Inflammatory macrophage (primary cell): Measurements from ENCODE around the gene PRPF6.

ENCODE experiments used
- DNase-seq, 2 donors: peaks; one replicate each; pipeline ENCODE4 v3.0.0-alpha.2; 2020 to 2022

The PRPF6 gene

GRCh38 chr20:64036346-64037198, 55.6 kb downstream of the PRPF6 start:
- no peak for DNase-seq

DNA sequence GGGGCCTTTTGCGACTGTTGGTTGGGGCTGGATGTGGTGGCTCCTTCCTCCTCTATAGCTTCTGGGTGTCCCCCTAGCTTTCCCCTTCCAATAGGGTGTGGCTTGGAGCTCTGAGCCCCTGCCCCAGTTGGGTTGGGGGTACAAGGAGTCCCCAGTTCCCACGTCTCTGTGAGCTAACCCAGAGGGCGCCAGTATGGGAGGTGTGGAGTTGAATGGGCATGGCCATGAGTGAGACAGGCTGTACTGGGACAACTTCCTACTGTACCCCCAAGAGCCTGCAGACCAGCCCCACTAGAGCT, 56.2 kb downstream of the PRPF6 start:
- DNase-seq, result no peak

DNA sequence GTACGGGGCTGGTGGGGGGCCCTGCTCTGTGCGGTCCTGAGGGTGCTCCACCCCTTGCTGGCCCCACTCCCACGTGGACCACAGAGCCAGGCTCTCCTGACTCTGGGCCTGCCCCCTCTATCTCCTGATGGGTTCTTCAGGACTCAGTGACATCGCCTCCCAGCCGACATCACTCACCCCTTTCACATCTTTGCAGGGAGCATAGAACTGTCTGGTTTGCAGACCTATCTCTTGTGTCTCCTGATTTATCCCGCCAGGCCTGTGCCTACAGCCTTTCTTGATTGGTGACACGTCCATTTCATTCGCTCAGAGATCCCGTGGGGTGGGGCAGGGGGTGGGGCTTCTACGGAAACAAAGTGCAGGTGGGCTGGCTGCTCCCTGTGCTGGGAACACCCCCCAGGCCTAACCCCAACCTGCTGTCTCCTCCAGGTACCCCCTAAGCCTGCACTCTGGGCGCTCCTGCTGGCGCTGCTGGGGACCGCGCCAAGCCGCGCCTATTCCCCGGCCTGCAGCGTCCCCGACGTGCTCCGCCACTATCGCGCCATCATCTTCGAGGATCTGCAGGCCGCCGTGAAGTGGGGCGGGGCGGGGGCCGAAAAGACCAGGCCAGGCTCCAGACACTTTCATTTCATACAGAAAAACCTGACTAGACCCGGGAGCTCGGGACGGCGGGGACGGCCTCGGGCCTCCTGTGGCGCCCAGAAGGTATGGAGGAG, 56.7 kb downstream of the PRPF6 start:
- DNase-seq, result no peak

GRCh38 chr20:64038224-64038564, 57.3 kb downstream of the PRPF6 start:
- no peak for DNase-seq

DNA sequence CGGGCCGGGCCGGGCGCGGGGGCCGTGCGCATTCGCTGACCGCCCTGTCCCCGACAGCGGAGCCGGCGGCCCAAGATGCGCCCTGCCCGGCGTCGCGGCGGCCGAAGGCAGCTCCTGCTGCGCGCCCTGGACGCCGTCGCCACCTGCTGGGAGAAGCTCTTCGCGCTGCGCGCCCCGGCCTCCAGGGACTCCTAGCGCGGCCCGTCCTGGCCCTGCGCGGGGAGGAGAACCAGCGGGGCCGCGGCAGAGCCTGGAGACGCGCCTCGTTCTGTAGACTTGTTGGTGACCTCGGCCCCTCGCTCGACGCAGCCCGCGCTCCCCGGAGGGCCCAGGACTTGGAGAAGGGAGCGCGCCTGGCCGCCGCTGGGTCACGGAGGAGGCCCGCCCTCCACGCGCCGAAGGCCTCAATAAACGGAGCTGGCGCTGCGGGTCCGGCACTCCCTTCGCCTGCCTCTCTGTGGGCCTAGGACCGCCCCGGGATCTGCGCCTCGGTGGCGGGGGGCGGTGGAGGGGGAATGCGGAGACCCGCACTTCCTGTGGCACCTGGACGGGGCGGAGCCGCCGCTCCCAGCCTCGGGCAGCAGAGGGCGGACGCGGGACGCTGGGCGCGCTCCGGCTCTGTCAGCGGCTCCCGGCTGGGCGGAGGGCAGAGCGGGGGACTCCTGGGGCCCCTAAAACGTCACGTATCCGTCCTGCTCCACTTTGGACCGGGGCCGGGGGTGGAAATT, 57.8 kb downstream of the PRPF6 start:
- peak; percentile 45 to 70 for DNase-seq

- no peak for DNase-seq
Measured at GRCh38 chr20:64039293-64040160, 58.6 kb downstream of the PRPF6 start.

GRCh38 chr20:64040231-64041039, 59.5 kb downstream of the PRPF6 start:
- no peak for DNase-seq

DNA sequence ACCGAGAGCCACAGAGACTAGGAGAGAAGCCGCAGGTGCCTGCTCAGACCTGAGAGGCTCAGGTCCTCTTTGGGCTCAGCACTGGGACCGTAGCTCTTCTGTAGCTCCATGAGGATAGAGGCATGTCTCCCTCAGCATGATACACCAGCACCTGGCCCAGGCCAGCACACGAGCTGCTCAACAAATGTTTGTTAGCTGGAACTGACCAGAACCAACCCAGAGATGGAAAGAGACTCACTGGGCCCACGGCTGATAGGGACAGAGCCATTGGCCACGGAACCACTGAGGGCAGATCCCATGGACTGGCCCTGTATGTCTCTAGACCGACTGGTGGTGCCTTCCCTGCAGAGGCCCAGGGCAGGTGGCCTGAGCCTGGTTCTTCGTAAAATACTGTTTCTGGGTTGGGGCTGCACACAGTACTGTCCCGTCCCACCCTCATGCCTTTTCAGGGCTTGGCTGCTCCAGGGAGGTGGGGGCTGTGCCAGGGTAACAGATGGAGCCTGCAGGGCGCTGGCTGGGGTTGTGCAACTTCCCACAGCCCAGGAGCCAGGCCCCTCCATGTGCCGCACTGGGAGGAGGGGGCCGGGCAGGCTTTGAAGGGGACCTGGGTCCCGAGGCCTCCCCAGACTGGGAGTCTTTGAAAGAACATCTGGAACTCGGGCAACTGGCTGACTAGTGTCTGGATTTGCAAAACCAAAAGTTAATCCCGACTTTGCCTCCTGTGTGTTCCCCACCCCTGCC, 60.3 kb downstream of the PRPF6 start:
- DNase-seq, result no peak

GRCh38 chr20:64041781-64042053, 60.8 kb downstream of the PRPF6 start:
- no peak for DNase-seq

DNA sequence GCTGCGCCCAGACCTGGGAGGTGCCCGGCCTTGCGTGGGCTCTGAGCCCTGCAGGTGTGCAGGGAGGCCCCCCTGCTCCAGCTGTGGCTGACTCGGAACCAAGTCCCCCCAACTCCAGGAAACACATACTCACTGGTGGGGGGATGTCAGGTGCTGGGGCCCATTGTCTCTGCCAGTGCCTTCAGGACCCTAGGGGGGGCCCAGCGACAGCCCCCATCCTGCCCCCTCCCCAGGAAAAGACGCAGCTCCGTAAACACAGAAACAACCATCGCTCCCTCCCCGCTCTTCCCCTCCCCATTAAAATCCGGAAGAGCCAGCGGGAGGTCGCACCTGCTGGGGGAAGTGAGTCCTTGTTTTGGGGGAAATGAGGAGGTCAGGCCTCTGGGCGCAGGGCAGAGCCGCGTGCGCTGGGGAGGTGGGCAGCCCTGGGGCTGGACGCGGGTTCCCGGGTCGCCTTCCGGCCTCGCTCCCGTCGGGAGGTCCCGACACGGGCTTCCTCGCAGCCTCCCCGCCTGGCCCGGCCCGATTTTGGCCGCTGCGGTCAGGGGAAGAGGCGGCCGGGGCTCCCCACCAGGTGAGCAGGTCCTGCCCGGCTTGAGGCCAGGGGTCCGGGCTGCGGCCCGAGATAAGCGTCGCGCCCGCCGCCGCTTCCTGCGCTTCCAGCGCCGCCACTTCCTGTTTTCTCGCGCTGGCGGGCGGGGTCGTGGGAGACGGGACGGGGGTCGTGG, 61.3 kb downstream of the PRPF6 start:
- DNase-seq, result no peak

GRCh38 chr20:64043768-64044167, 62.8 kb downstream of the PRPF6 start:
- no peak for DNase-seq

DNA sequence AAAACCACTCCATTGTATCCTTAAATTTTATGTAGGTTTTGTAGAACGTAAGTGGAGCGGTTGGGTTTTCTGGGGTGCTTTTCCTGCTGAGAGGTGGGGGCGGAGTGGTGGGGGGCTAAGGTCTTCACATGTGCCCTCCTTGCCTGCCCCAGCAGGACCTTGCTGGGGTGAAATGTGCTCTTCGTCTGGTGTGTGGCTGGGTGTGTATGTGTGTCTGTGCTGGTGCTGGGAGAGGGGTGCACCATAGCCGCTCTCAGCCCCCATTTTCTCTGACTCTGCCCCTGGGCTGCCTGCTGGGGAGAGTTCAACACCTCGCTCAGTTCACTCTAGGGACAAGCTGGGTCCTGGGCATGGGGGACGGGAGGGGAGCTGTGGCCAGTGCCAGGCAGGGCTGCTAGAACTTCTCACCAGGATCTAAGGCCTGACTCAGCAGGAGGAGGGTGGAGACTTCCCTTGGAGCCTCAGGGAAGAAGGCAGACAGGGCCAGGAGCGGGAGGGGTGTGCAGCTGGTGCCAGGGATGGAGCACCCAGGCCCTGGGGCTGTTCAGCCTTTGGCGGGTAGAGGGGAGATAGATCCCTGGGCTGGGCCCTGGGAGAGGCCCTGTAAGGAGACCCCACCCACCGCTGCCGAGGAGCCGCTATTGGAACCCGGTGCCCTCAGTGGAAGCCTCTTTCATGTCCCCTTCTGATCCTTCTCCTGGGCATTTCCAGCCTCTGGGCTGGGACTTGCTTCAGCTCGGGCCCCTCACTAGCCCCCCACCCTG, 63.7 kb downstream of the PRPF6 start:
- no peak for DNase-seq

DNA sequence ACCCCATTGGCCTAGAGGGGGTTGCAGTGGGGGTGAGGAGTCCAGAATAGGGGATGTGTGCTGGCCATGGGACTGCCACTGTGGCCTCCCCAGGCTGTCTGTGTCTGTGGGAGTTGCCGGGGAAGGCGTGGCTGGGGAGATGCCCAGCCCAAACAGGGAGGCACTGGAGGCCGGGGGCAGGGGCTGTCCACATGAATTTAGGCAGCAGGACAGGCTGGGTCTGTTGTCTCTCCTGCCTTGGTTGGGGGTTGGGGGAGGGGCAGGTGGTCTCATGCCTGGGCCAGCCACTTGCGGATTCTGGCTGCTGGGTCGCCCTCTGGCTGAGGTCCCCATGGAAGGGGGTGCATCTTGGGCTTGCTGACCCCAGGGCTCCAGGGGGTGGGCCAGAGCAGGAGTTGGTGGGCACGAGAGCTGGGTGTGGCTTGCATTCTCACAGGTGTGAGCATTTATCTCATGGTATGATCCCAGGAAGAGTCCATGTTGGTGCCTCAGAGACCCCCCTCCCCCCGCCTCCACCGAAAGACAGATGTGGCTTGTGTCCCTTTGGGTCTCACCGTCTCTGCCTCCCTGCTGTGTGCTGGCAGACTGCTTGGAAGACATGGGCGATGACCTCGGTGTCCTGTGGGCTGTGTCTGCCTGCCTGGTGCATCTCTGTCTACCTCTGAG, 64.5 kb downstream of the PRPF6 start:
- no peak for DNase-seq

- DNase-seq, result no peak
Measured at GRCh38 chr20:64047046-64047389, 66.1 kb downstream of the PRPF6 start.

DNA sequence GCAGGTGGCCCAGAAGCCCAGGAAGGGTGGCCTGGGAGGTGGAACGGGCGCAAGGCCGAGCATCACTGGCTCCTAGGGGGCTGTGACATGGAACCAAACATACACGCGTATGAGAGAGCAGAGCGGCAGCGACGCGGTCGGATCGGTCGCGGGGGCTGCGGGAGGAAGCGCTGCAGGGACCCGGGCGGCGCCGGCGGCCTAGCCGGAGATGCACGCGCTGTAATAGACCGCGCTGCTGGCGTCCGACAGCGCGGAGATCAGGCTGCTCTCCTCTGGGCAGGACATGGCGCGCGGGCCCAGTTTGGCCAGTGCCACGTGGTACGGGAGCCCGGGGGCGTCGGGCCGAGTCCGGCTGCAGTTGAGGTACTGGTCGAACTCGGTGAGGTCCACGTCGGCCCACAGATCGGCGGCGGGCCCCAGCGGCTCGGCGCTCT, 67.1 kb downstream of the PRPF6 start:
- DNase-seq, result no peak

DNA sequence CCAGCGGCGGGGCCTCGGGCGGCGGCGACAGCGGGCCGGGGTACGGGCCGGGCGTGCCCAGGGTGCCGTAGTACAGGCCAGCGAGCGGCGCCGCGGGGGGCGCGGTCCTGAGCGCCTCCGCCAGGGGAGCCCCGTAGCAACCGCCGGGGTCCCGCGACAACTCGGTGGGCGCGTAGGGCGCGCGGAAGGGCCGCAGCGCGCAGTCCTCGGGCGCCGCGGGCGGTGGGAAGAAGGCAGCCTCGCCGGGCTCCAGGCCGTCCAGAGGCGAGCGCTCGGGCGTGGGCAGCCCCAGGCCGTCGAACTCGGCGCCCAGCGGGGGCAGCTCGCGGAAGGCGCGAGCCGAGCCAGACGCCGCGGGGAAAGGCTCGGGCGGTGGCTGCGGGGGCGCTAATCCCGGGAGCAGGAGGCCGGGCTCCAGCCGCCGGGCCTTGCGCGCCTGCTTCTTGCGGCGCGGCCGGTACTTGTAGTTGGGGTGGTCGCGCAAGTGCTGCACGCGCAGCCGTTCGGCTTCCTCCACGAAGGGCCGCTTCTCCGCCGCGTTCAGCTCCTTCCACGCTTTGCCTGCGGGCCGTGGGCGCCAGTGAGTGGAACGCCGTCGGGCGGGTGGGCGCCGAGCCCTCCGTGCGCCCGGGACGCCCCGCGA, 67.6 kb downstream of the PRPF6 start:
- no peak for DNase-seq

- DNase-seq, result peak in 1 of 2 donors; percentile 42
Measured at GRCh38 chr20:64049060-64049877, 68.3 kb downstream of the PRPF6 start, which contains the start of gene SOX18. Gene SOX18 (minus strand): TSS chr20:64049639. CDS start chr20:64049516, 123 bp downstream.

DNA sequence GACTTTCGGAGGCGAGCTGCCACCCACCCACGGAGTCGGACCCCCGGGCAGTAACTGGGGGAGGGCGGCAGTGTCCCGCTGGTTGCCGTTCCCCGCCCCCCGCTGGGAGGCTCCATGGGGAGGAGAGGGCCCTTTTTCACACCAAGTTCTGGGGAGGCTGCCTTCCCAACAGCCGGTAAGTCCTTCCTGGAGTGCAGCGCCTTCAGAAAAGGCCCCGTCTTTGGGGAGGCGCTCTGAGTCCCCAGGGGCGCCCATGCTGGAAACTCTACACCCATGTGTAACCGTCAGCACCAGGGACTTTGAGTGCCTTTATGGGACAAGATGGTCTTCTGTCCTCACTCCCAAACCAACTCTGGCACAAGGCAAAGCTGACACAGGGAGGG, 68.9 kb downstream of the PRPF6 start:
- DNase-seq, result no peak
